H1 (cell line): ENCODE results near the gene SMYD3. TPM values are rescaled to one million over a fixed set of nuclear protein-coding genes. Genes with fewer than 3 reads are reported as not detected.

Experiments
- ATF3 ChIP-seq: IDR thresholded peaks from 2 replicates; pipeline ENCODE4 v1.6.1; 2011; ENCODE audit warnings: low read depth, mild to moderate bottlenecking, low read length; ENCODE audit not compliant: insufficient read depth
- BCL11A ChIP-seq, 2 experiments: IDR thresholded peaks; one replicate each; pipeline ENCODE4 v1.6.1; 2011; ENCODE audit warnings: low read depth in 2 of 2, low read length in 2 of 2, mild to moderate bottlenecking in 2 of 2
- SP2 ChIP-seq: IDR thresholded peaks from 2 replicates; pipeline ENCODE4 v1.6.1; 2012; ENCODE audit warnings: mild to moderate bottlenecking, low read length, inconsistent platforms
- polyA plus RNA-seq, 7 experiments: library from polyadenylated mRNA; depleted of rRNA in 3 of 7; stranded (reverse) in 5 of 7; unstranded in 2 of 7; fragments of >200 nt in 5 of 7; fragments of 200-250 nt in 2 of 7; gene quantifications; 1 replicate in 5 of 7; 2 replicates in 1 of 7; 4 replicates in 1 of 7; pipeline versions ENCODE4 v1.2.1 to v1.2.3, GENCODE V29; 2011 to 2013; ENCODE audit warnings: missing spikeins in 2 of 7, mixed read lengths in 2 of 7
- total RNA-seq: library from RNA; stranded (reverse); fragmentation: NEBNext Ultra II Directional; extraction: Animal tissue kit (Norgen Biotek cat#: 25700); gene quantifications from 2 replicates; pipeline ENCODE4 v1.2.1, GENCODE V29; 2021
- TF ChIP-seq, protein P1 (sequence below), 3 experiments: IDR thresholded peaks; 1 replicate in 2 of 3; 2 replicates in 1 of 3; pipeline versions ENCODE4 v1.5.1 to v1.6.1; 2011; ENCODE audit warnings: low read length in 3 of 3, mild to moderate bottlenecking in 3 of 3, inconsistent platforms in 2 of 3, low read depth in 1 of 3, moderate library complexity in 1 of 3; ENCODE audit not compliant: insufficient read depth in 1 of 3; ENCODE audit errors: control extremely low read depth in 1 of 3

SMYD3 gene
- total and polyA plus RNA-seq, 2 of the 8 experiments (the other 6 are each of a cell fraction or from before 2014, with no cell fraction given): 17.3 to 25.4 TPM

- TF ChIP-seq, protein P1, sequence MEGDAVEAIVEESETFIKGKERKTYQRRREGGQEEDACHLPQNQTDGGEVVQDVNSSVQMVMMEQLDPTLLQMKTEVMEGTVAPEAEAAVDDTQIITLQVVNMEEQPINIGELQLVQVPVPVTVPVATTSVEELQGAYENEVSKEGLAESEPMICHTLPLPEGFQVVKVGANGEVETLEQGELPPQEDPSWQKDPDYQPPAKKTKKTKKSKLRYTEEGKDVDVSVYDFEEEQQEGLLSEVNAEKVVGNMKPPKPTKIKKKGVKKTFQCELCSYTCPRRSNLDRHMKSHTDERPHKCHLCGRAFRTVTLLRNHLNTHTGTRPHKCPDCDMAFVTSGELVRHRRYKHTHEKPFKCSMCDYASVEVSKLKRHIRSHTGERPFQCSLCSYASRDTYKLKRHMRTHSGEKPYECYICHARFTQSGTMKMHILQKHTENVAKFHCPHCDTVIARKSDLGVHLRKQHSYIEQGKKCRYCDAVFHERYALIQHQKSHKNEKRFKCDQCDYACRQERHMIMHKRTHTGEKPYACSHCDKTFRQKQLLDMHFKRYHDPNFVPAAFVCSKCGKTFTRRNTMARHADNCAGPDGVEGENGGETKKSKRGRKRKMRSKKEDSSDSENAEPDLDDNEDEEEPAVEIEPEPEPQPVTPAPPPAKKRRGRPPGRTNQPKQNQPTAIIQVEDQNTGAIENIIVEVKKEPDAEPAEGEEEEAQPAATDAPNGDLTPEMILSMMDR (IDR thresholded peaks at IDR 0.05; ENCODE audit: control extremely low read depth in 1 of 3, insufficient read depth in 1 of 3, low read depth in 1 of 3, low read length in 3 of 3): no peak
- no peak for TF ChIP-seq SP2
- TF ChIP-seq BCL11A (IDR thresholded peaks at IDR 0.05; ENCODE audit: low read depth in 2 of 2, low read length in 2 of 2): no peak
- TF ChIP-seq ATF3: no peak
- TF ChIP-seq, all 59 proteins: peak for 0
Measured at GRCh38 chr1:246512635-246513034, 5.6 kb upstream of the SMYD3 start (continued).
